Activated naive CD8-positive, alpha-beta T cell treated with anti-CD3 and anti-CD28 coated beads, Interleukin-2, amount 10 ng/mL, durations not matched to agents 7 days and 5 days (primary cell): ENCODE measurements around the gene MORN4. TPM values are rescaled to one million over a fixed set of nuclear protein-coding genes. Genes with fewer than 3 reads are reported as not detected.
"Not testable (repeated sequence)": the region's sequence is repeated elsewhere in the genome, so short reads cannot be mapped to it uniquely, and the experiment has no call there.

Experiments used
- ATAC-seq: fragments of 150-1000 bp; cut with Tn5 transposase; one replicate; pipeline ENCODE4 v1.10.0; 2021; ENCODE audit warnings: low read depth, moderate library complexity
- POLR2A ChIA-PET: fragments of 350-600 bp; sonication (Branson Sonifier 250); formaldehyde crosslinking; loops from one replicate; lab custom pipeline; 2021; ENCODE audit warnings: antibody characterized with exemption; lab: Charles Lee
- DNase-seq: peaks from one replicate; pipeline ENCODE4 v3.0.0; 2021
- H3K27ac Mint-ChIP-seq: one replicate; pipeline ENCODE4 v1.8.0; 2022; ENCODE audit warnings: mild to moderate bottlenecking, mixed read lengths
- H3K27me3 Mint-ChIP-seq: one replicate; pipeline ENCODE4 v1.8.0; 2022; ENCODE audit warnings: mild to moderate bottlenecking, moderate library complexity, mixed read lengths
- H3K36me3 Mint-ChIP-seq: one replicate; pipeline ENCODE4 v1.8.0; 2021; ENCODE audit warnings: mild to moderate bottlenecking, mixed read lengths
- H3K4me1 Mint-ChIP-seq: one replicate; pipeline ENCODE4 v1.8.0; 2021; ENCODE audit warnings: mixed read lengths
- H3K4me3 Mint-ChIP-seq: one replicate; pipeline ENCODE4 v1.8.0; 2022; ENCODE audit warnings: mild to moderate bottlenecking, moderate library complexity, mixed read lengths
- H3K9me3 Mint-ChIP-seq: one replicate; pipeline ENCODE4 v1.8.0; 2021; ENCODE audit warnings: mixed read lengths
- total RNA-seq, 2 experiments: library from RNA; stranded (reverse); gene quantifications; one replicate each; pipeline ENCODE4 v1.2.3, GENCODE V29; 2021

The MORN4 gene
- total RNA-seq, 2 experiments from 2014 or later: 1.7 to 2.2 TPM

- no peaks in the 10 kb centered on the region for H3K27me3 Mint-ChIP-seq
- no peak for ATAC-seq
Measured at GRCh38 chr10:97650726-97651125, 17.4 kb upstream of the MORN4 start.

GRCh38 chr10:97649405-97649750 is 16.1 kb upstream of the MORN4 start:
- not testable (repeated sequence) for H3K27ac Mint-ChIP-seq, DNase-seq, H3K9me3 Mint-ChIP-seq, H3K4me3 Mint-ChIP-seq, ATAC-seq, H3K27me3 Mint-ChIP-seq
- POLR2A ChIA-PET: interaction anchor here (0.7 to 1.6 kb wide), 4 partner anchors 8 to 29 kb away, joined by 3 to 9 read pairs (median 3); partner anchors contain the start of gene PI4K2A
- Mint-ChIP-seq H3K36me3 (peaks cover 19% of the 10 kb centered on the region), H3K4me1 (peaks cover 14% of the 10 kb centered on the region)

More at GRCh38 chr10:97650726-97651125, 17.4 kb upstream of the MORN4 start:
- Mint-ChIP-seq H3K27ac (no peak overlapping the region), H3K4me1 (peaks cover 14% of the 10 kb centered on the region), H3K9me3 (no peaks in the 10 kb centered on the region), H3K4me3 (no peak overlapping the region), H3K36me3 (peaks cover 11% of the 10 kb centered on the region)
- no peak for DNase-seq
- POLR2A ChIA-PET: no interaction called here

GRCh38 chr10:97648562-97649404 is 15.5 kb upstream of the MORN4 start:
- peak overlapping the region; percentile 50 for H3K27ac Mint-ChIP-seq
- H3K27me3 Mint-ChIP-seq: no peaks in the 10 kb centered on the region
- peak overlapping the region; percentile 1 for H3K4me3 Mint-ChIP-seq
- H3K36me3 Mint-ChIP-seq: peaks cover 17% of the 10 kb centered on the region
- H3K9me3 Mint-ChIP-seq: no peaks in the 10 kb centered on the region
- POLR2A ChIA-PET: interaction anchor here (1.1 to 1.6 kb wide), 4 partner anchors 9 to 38 kb away, joined by 3 to 9 read pairs (median 4); partner anchors contain the start of genes AVPI1 and PI4K2A
- no peak for DNase-seq
- peak; percentile 96 for ATAC-seq
- peaks cover 14% of the 10 kb centered on the region for H3K4me1 Mint-ChIP-seq

- H3K4me3 Mint-ChIP-seq: no peak overlapping the region
- H3K27ac Mint-ChIP-seq: no peak overlapping the region
- no peak for DNase-seq
- H3K27me3 Mint-ChIP-seq: no peaks in the 10 kb centered on the region
- POLR2A ChIA-PET: interaction anchor here (0.6 kb wide), 1 partner anchor 58 kb away, joined by 3 read pairs; no protein-coding TSS in a partner anchor
- peaks cover 10% of the 10 kb centered on the region for H3K36me3 Mint-ChIP-seq
- no peaks in the 10 kb centered on the region for H3K9me3 Mint-ChIP-seq
- peaks cover 15% of the 10 kb centered on the region for H3K4me1 Mint-ChIP-seq
- ATAC-seq: no peak
Measured at GRCh38 chr10:97647556-97647955, 14.3 kb upstream of the MORN4 start.

- POLR2A ChIA-PET: no interaction called here
- DNase-seq (no peak), ATAC-seq (no peak)
- no peaks in the 10 kb centered on the region for H3K27me3 Mint-ChIP-seq
- H3K4me3 Mint-ChIP-seq: no peak overlapping the region
- no peak overlapping the region for H3K27ac Mint-ChIP-seq
- H3K36me3 Mint-ChIP-seq: peaks cover 10% of the 10 kb centered on the region
- peaks cover 26% of the 10 kb centered on the region for H3K4me1 Mint-ChIP-seq
- H3K9me3 Mint-ChIP-seq: no peaks in the 10 kb centered on the region
Measured at GRCh38 chr10:97644936-97645335, 11.6 kb upstream of the MORN4 start.

- no peak overlapping the region for H3K4me3 Mint-ChIP-seq
Measured at GRCh38 chr10:97643441-97643985, 10.2 kb upstream of the MORN4 start.

GRCh38 chr10:97642471-97643159 is 9.3 kb upstream of the MORN4 start:
- H3K27ac Mint-ChIP-seq, H3K27me3 Mint-ChIP-seq, DNase-seq, H3K9me3 Mint-ChIP-seq, ATAC-seq, POLR2A ChIA-PET: not testable (repeated sequence)
- Mint-ChIP-seq H3K36me3 (peaks cover 10% of the 10 kb centered on the region), H3K4me3 (peak overlapping the region; percentile 95), H3K4me1 (peaks cover 17% of the 10 kb centered on the region)

More at GRCh38 chr10:97643441-97643985, 10.2 kb upstream of the MORN4 start:
- ATAC-seq: no peak
- no peak for DNase-seq
- Mint-ChIP-seq H3K4me1 (peaks cover 19% of the 10 kb centered on the region), H3K9me3 (no peaks in the 10 kb centered on the region), H3K27me3 (peaks cover 2% of the 10 kb centered on the region), H3K27ac (no peak overlapping the region), H3K36me3 (peaks cover 10% of the 10 kb centered on the region)
- POLR2A ChIA-PET: no interaction called here

- Mint-ChIP-seq H3K9me3 (no peaks in the 10 kb centered on the region), H3K4me1 (peaks cover 16% of the 10 kb centered on the region), H3K4me3 (peak overlapping the region; percentile 95), H3K27ac (peak overlapping the region; percentile 88), H3K27me3 (peaks cover 2% of the 10 kb centered on the region), H3K36me3 (peaks cover 10% of the 10 kb centered on the region)
- no peak for ATAC-seq
- DNase-seq: no peak
- POLR2A ChIA-PET: interaction anchor here (0.6 to 1.5 kb wide), 8 partner anchors 8 to 495 kb away, joined by 3 to 9 read pairs (median 4); partner anchors contain the start of genes RRP12 and ZFYVE27
Measured at GRCh38 chr10:97640868-97641811, 7.8 kb upstream of the MORN4 start.

GRCh38 chr10:97640174-97640867 is 7.0 kb upstream of the MORN4 start, which contains the start of gene PI4K2A:
Gene PI4K2A, plus strand, starts transcription at chr10:97640671. Its CDS starts 72 bp downstream, at chr10:97640743.
- Mint-ChIP-seq H3K27ac (peak within 1 kb of the TSS; percentile 88), H3K4me1 (peaks cover 16% of the 10 kb centered on the region), H3K9me3 (no peaks in the 10 kb centered on the region), H3K27me3 (peaks cover 2% of the 10 kb centered on the region), H3K4me3 (peak within 1 kb of the TSS; percentile 95), H3K36me3 (peaks cover 7% of the 10 kb centered on the region)
- ATAC-seq (peak; percentile 98), DNase-seq (peak; percentile 96)
- POLR2A ChIA-PET: interaction anchor here (0.7 to 1.5 kb wide), 7 partner anchors 9 to 496 kb away, joined by 3 to 9 read pairs (median 4); partner anchors contain the start of genes RRP12 and ZFYVE27

- H3K9me3 Mint-ChIP-seq, POLR2A ChIA-PET, H3K4me3 Mint-ChIP-seq, ATAC-seq, H3K36me3 Mint-ChIP-seq, H3K27me3 Mint-ChIP-seq, DNase-seq, H3K27ac Mint-ChIP-seq: not testable (repeated sequence)
- peaks cover 16% of the 10 kb centered on the region for H3K4me1 Mint-ChIP-seq
Measured at GRCh38 chr10:97639090-97639489, 5.8 kb upstream of the MORN4 start.

GRCh38 chr10:97635577-97635976 is 2.3 kb upstream of the MORN4 start:
- Mint-ChIP-seq H3K27me3 (peaks cover 2% of the 10 kb centered on the region), H3K9me3 (no peaks in the 10 kb centered on the region), H3K36me3 (peaks cover 2% of the 10 kb centered on the region), H3K27ac (no peak overlapping the region), H3K4me3 (no peak overlapping the region), H3K4me1 (peaks cover 17% of the 10 kb centered on the region)
- POLR2A ChIA-PET: no interaction called here
- DNase-seq: no peak
- ATAC-seq: no peak

GRCh38 chr10:97633921-97634320 is 621 bp upstream of the MORN4 start:
- no peaks in the 10 kb centered on the region for H3K27me3 Mint-ChIP-seq
- peaks cover 16% of the 10 kb centered on the region for H3K4me1 Mint-ChIP-seq
- H3K36me3 Mint-ChIP-seq: peaks cover 2% of the 10 kb centered on the region
- peak overlapping the region; percentile 95 for H3K4me3 Mint-ChIP-seq
- peaks cover 1% of the 10 kb centered on the region for H3K9me3 Mint-ChIP-seq
- no peak overlapping the region for H3K27ac Mint-ChIP-seq
- ATAC-seq (no peak), DNase-seq (peak; percentile 36)
- POLR2A ChIA-PET: interaction anchor here (0.6 kb wide), 1 partner anchor 15 kb away, joined by 3 read pairs; no protein-coding TSS in a partner anchor
